ENCODE data around the gene SLC25A48. TPM values are rescaled to one million over a fixed set of nuclear protein-coding genes. Genes with fewer than 3 reads are reported as not detected.

Gene SLC25A48
- total RNA-seq, 1 experiment from 2014 or later = 1.6 TPM

DNA sequence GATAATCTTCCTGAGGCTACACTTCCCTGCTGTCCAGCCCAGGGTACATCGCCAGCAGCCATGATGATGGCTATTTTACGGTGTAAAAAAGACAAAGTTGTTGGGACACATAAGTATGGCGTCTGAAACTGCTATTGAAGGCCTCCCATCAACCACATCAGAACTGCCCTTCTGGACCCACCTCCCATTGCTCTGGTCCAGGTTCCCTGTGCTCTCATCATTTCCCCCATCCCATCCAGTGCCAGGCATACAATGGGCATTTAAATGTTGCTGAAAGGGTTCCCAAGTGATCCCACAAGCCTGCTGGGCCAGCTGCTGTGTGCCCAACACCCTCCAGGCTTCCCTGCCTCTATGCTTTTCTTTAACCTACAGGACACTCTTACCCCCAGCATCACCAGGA lies 50.6 kb downstream of the SLC25A48 start:
- Histone ChIP-seq H3K4me1 (peaks cover 11% of the 10 kb centered on the region; the same call in 1 of the 2 replicates), H3K9me3 (no peaks in the 10 kb centered on the region), H3K4me3 (ENCODE audit: low read depth, low read length) (no peak overlapping the region), H3K36me3 (ENCODE audit: control insufficient read depth, insufficient read depth, low read length) (no peaks in the 10 kb centered on the region), H3K27me3 (replicated peaks; ENCODE audit: control insufficient read depth, insufficient read depth, low read length) (no peaks in the 10 kb centered on the region)
- ChIA-PET POLR2A (no interaction called here), CTCF (no interaction called here)
- DNase-seq = no peak
- no peak overlapping the region for H3K27ac Mint-ChIP-seq (ENCODE audit: unreplicated experiment)
- H3K9me3 Mint-ChIP-seq (ENCODE audit: unreplicated experiment) = no peaks in the 10 kb centered on the region
- no peaks in the 10 kb centered on the region for H3K4me1 Mint-ChIP-seq (ENCODE audit: low read depth, unreplicated experiment)
- BruUV-seq (replicated peaks) = no TSS peak
- no peaks in the 10 kb centered on the region for H3K27me3 Mint-ChIP-seq (ENCODE audit: insufficient read depth, unreplicated experiment)
- TF ChIP-seq, protein P1, sequence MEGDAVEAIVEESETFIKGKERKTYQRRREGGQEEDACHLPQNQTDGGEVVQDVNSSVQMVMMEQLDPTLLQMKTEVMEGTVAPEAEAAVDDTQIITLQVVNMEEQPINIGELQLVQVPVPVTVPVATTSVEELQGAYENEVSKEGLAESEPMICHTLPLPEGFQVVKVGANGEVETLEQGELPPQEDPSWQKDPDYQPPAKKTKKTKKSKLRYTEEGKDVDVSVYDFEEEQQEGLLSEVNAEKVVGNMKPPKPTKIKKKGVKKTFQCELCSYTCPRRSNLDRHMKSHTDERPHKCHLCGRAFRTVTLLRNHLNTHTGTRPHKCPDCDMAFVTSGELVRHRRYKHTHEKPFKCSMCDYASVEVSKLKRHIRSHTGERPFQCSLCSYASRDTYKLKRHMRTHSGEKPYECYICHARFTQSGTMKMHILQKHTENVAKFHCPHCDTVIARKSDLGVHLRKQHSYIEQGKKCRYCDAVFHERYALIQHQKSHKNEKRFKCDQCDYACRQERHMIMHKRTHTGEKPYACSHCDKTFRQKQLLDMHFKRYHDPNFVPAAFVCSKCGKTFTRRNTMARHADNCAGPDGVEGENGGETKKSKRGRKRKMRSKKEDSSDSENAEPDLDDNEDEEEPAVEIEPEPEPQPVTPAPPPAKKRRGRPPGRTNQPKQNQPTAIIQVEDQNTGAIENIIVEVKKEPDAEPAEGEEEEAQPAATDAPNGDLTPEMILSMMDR (IDR thresholded peaks at IDR 0.05; ENCODE audit: insufficient read depth in 1 of 2, low read depth in 1 of 2, low read length in 1 of 2, severe bottlenecking in 1 of 2, unreplicated experiment in 1 of 2) = no peak
- no peaks in the 10 kb centered on the region for H3K36me3 Mint-ChIP-seq (ENCODE audit: insufficient read depth, unreplicated experiment)
- H3K4me3 Mint-ChIP-seq (ENCODE audit: unreplicated experiment) = no peak overlapping the region
- intact Hi-C loops (cut with micrococcal nuclease; ENCODE audit: unreplicated experiment) = loop anchor here (10.0 kb wide), 1 partner anchor 540 kb away; no protein-coding TSS in a partner anchor

DNA sequence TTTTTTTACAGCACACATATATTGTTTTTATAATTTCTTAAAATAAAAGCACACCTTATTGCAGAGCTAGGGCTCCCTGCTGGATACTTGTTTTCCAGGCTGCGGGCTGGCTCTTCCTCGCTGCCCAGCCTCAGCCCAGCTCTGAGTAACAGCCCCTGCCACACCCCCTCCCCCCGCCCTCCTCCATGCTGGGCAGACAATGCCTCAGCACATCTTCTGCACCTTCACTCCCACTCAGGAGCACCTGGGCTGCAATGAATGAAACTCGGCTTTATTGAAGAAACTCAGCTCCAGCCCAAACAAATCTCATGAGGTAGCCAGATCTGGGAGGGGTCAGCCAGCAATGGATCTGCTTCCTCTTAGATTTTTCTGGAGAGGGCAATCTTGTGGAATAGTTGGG lies 51.7 kb downstream of the SLC25A48 start:
- no peak for DNase-seq
- Mint-ChIP-seq H3K27ac (ENCODE audit: unreplicated experiment) (no peak overlapping the region), H3K27me3 (ENCODE audit: insufficient read depth, unreplicated experiment) (no peaks in the 10 kb centered on the region), H3K4me1 (ENCODE audit: low read depth, unreplicated experiment) (no peaks in the 10 kb centered on the region), H3K4me3 (ENCODE audit: unreplicated experiment) (no peak overlapping the region), H3K36me3 (ENCODE audit: insufficient read depth, unreplicated experiment) (no peaks in the 10 kb centered on the region), H3K9me3 (ENCODE audit: unreplicated experiment) (no peaks in the 10 kb centered on the region)
- peaks cover 11% of the 10 kb centered on the region; the same call in 1 of the 2 replicates for H3K4me1 ChIP-seq
- no TSS peak for BruUV-seq (replicated peaks)
- TF ChIP-seq, protein P1 (IDR thresholded peaks at IDR 0.05; ENCODE audit: insufficient read depth in 1 of 2, low read depth in 1 of 2, low read length in 1 of 2, severe bottlenecking in 1 of 2, unreplicated experiment in 1 of 2) = no peak
- intact Hi-C loops (cut with micrococcal nuclease; ENCODE audit: unreplicated experiment) = loop anchor here (10.0 kb wide), 1 partner anchor 539 kb away; no protein-coding TSS in a partner anchor
- no peaks in the 10 kb centered on the region for H3K9me3 ChIP-seq
- no peaks in the 10 kb centered on the region for H3K36me3 ChIP-seq (ENCODE audit: control insufficient read depth, insufficient read depth, low read length)
- H3K27me3 ChIP-seq (replicated peaks; ENCODE audit: control insufficient read depth, insufficient read depth, low read length) = no peaks in the 10 kb centered on the region
- H3K4me3 ChIP-seq (ENCODE audit: low read depth, low read length) = no peak overlapping the region
- POLR2A ChIA-PET = no interaction called here
- CTCF ChIA-PET = no interaction called here

DNA sequence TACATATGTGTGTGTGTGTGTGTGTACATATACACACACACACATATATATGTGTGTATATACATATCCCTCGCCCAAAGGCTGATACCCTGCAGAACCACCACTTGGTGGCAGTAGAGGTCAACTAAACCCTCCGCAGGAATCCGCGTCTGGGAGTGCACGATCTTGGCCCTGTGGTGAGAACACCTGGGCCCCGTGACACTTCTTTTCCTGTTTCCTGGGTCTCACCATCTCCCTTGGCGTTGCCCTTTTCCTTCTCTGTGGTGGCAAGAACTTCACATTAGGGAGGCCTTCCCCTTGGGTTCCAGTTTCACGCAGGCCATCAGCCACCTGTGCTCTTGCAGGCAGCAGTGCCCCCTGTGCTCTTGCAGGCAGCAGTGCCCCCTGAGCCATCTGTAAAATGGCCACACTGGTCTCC lies 53.0 kb downstream of the SLC25A48 start:
- no peaks in the 10 kb centered on the region for H3K36me3 ChIP-seq (ENCODE audit: control insufficient read depth, insufficient read depth, low read length)
- Mint-ChIP-seq H3K4me1 (ENCODE audit: low read depth, unreplicated experiment) (peaks cover 8% of the 10 kb centered on the region), H3K27ac (ENCODE audit: unreplicated experiment) (no peak overlapping the region), H3K4me3 (ENCODE audit: unreplicated experiment) (no peak overlapping the region), H3K27me3 (ENCODE audit: insufficient read depth, unreplicated experiment) (no peaks in the 10 kb centered on the region), H3K36me3 (ENCODE audit: insufficient read depth, unreplicated experiment) (no peaks in the 10 kb centered on the region), H3K9me3 (ENCODE audit: unreplicated experiment) (no peaks in the 10 kb centered on the region)
- CTCF ChIA-PET = no interaction called here
- DNase-seq = peak; percentile 80 to 84
- intact Hi-C loops (cut with micrococcal nuclease; ENCODE audit: unreplicated experiment) = loop anchor here (1.0 to 10.0 kb wide), 8 partner anchors 58 to 537 kb away; no protein-coding TSS in a partner anchor
- H3K27me3 ChIP-seq (replicated peaks; ENCODE audit: control insufficient read depth, insufficient read depth, low read length) = no peaks in the 10 kb centered on the region
- no peaks in the 10 kb centered on the region for H3K9me3 ChIP-seq
- H3K4me3 ChIP-seq (ENCODE audit: low read depth, low read length) = no peak overlapping the region
- peaks cover 11% of the 10 kb centered on the region; the same call in 1 of the 2 replicates for H3K4me1 ChIP-seq
- TF ChIP-seq, protein P1 (IDR thresholded peaks at IDR 0.05; ENCODE audit: insufficient read depth in 1 of 2, low read depth in 1 of 2, low read length in 1 of 2, severe bottlenecking in 1 of 2, unreplicated experiment in 1 of 2) = peak; percentile 86 to 87
- POLR2A ChIA-PET = no interaction called here
- no TSS peak for BruUV-seq (replicated peaks)
